A549 (cell line): ENCODE results near the gene MAP1LC3B2.

ENCODE experiments used
- BHLHE40 ChIP-seq: IDR thresholded peaks from 2 replicates; pipeline ENCODE4 v1.6.1; 2012; ENCODE audit warnings: low read depth, low read length, inconsistent platforms
- CEBPB ChIP-seq, 2 experiments: fragments of >200 bp in 1 of 2; sonication (Bioruptor Twin) in 1 of 2; formaldehyde crosslinking in 1 of 2; IDR thresholded peaks; 2 replicates each; pipeline ENCODE4 v1.6.1; 2012 to 2016
- EHMT2 ChIP-seq: fragments of 200-600 bp; sonication (generic); IDR thresholded peaks from 2 replicates; pipeline ENCODE4 v1.6.1; 2016; ENCODE audit warnings: antibody characterized with exemption, low read depth, mild to moderate bottlenecking, moderate library complexity
- POLR2A ChIP-seq: IDR thresholded peaks from 2 replicates; pipeline ENCODE4 v1.6.1; 2012; ENCODE audit warnings: mild to moderate bottlenecking, low read length
- RNF2 ChIP-seq: fragments of 200-600 bp; sonication (generic); IDR thresholded peaks from 2 replicates; pipeline ENCODE4 v1.6.1; 2016; ENCODE audit warnings: low read depth, mild to moderate bottlenecking, antibody characterized with exemption, moderate library complexity, borderline replicate concordance
- TF ChIP-seq, protein P1 (sequence below): fragments of 200-600 bp; sonication (generic); IDR thresholded peaks from 2 replicates; pipeline ENCODE4 v1.6.1; 2016; ENCODE audit warnings: antibody characterized with exemption, mild to moderate bottlenecking, moderate library complexity

DNA sequence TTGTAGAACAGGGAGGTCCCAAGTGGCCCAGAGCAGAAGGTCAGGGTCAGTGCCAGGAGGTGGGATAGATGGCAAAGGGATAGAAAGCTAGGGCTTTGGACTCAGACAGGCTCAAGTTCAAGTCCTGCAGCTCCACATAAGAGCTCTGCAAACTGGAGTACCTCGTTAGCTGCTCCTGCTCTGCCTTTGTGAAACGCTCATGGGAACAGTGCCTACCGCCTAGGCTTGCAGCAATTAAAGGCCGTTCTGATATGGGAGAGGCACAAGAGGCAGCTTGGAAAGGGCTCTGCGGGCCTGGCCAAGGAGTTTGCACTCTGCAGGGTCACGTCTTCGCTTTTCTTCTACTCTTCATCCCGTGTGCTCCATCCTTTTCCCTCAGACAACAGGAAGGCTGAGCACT is 54.1 kb downstream of the MAP1LC3B2 start:
- TF ChIP-seq RNF2 (no peak), EHMT2 (no peak), POLR2A (no peak), CEBPB (IDR thresholded peaks at IDR 0.05) (no peak), BHLHE40 (no peak)
- TF ChIP-seq, protein P1, sequence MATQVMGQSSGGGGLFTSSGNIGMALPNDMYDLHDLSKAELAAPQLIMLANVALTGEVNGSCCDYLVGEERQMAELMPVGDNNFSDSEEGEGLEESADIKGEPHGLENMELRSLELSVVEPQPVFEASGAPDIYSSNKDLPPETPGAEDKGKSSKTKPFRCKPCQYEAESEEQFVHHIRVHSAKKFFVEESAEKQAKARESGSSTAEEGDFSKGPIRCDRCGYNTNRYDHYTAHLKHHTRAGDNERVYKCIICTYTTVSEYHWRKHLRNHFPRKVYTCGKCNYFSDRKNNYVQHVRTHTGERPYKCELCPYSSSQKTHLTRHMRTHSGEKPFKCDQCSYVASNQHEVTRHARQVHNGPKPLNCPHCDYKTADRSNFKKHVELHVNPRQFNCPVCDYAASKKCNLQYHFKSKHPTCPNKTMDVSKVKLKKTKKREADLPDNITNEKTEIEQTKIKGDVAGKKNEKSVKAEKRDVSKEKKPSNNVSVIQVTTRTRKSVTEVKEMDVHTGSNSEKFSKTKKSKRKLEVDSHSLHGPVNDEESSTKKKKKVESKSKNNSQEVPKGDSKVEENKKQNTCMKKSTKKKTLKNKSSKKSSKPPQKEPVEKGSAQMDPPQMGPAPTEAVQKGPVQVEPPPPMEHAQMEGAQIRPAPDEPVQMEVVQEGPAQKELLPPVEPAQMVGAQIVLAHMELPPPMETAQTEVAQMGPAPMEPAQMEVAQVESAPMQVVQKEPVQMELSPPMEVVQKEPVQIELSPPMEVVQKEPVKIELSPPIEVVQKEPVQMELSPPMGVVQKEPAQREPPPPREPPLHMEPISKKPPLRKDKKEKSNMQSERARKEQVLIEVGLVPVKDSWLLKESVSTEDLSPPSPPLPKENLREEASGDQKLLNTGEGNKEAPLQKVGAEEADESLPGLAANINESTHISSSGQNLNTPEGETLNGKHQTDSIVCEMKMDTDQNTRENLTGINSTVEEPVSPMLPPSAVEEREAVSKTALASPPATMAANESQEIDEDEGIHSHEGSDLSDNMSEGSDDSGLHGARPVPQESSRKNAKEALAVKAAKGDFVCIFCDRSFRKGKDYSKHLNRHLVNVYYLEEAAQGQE, result no peak
